Stimulated activated CD4-positive, alpha-beta T cell treated with anti-CD3 and anti-CD28 coated beads, Interleukin-2, amount 100 ng/mL, for 48 hours (primary cell): Measurements from ENCODE around the gene TEX48.
A peak's percentile ranks its signal among the peaks of the same experiment; 100 is the strongest.

ENCODE experiments used
- DNase-seq, 2 donors: peaks; one replicate each; pipeline ENCODE4 v3.0.0-alpha.2; 2020

TEX48 gene, protein sequence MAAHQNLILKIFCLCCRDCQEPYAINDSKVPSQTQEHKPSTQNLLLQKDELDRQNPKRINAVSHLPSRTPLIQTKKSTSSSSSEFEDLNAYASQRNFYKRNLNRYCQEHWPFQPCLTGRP

DNA sequence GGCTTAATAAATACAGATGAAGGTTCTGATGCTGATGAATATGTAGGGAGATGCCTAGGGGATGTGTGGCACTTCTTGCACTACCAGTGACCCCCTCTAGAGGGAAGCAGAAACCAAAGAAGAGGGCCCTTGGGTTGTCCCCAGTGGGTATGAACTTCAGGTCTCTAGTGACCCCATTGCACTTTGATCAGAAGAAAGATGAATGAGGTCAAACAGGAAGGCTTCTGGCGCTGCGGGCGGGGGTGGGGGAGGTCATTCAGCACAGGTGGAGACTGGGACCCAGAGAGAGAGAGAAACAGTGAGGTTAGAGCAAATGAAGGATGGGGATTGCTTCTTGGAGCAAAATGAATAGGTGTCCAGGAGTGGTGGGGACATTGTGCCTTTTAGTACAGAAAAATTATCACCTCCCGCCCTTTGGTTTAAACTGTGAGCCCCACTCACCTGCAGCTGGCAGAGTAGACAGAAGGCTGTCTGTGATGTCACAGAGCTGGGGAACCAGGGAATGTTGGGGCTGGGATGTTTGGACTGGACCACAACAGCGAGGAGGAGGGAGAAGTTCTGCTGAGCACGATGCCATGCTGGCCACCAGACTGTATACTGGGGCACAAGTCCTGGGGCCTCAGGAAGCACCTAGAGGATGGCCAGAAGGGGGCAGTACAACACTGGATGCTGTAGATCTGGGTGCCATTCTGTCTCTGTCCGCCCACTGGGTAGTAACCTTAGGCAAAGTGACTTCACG, at the start of gene TEX48:
TEX48 (minus strand) TSS at position 599 of the 739 bp plus-strand sequence. CDS start 10,469 bp downstream, outside the sequence.
- DNase-seq: peak; percentile 86

DNA sequence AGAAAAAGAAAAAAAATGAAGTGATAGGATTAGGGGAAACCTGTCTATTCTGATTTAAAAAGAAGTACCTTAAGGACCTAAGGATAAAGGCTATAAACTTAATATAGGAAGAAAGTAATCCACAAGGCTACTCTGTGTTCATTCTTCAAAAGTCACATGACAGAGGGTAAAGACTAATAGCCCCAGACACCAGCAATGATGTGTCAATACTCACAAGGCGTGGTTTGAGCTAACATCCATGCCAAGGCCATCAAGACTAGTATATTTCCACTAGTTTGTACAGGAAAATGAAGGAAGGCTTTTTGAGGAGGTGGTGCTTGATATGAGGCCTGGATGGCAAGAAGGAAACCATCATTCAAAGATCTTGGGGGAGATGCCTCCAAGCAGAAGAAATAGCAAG, 49.7 kb upstream of the TEX48 start:
- no peak for DNase-seq

DNA sequence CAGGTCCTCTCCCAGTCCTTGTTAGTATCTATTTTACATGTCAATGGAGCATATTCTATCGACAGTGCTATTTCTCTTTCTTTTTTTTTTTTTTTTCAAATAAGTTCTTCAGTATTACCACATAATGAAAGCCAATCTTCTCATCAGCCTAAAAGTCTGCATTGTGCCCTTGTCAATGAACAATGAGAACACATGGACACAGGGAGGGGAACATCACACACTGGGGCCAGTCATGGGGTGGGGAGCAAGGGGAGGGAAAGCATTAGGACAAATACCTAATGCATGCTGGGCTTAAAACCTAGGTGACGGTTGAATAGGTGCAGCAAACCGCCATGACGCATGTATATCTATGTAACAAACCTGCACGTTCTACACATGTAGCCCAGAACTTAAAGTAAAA, 47.7 kb upstream of the TEX48 start:
- no peak for DNase-seq

DNA sequence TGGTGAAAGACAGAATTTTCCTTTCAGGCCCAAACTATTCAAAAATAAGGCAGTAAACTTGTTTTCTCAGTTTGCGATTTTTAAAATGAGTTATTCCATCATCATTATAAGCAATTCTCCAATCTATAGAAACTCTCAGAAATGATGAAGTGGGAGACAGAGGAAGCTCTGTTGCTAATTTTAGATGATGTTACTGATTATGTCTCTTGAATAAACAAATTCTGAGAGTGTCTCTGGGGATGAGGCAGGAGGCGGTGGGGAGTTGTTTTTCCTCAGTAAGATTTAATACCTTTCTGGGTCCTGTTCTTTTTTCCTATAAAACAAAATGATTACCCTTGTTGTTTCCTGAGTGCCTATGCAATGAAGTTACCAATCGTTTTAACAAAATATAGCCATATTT, 43.9 kb upstream of the TEX48 start:
- no peak for DNase-seq

DNA sequence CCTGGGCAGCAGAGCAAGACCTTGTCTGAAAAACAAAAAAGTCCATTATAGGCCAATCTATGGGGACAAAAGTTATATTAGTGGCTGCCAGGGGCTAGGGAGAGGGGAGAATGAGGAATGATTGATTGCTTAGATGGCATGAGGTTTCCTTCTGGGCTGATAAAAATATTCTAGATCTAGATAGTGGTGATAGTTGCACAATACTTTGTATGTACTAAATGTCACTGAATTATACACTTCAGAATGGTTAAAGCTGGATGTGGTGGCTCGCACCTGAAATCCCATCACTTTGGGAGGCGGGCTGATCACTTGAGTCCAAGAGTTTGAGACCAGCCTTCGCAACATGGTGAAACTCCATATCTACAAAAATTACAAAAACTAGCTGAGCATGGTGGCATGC, 42.8 kb upstream of the TEX48 start:
- no peak for DNase-seq

DNA sequence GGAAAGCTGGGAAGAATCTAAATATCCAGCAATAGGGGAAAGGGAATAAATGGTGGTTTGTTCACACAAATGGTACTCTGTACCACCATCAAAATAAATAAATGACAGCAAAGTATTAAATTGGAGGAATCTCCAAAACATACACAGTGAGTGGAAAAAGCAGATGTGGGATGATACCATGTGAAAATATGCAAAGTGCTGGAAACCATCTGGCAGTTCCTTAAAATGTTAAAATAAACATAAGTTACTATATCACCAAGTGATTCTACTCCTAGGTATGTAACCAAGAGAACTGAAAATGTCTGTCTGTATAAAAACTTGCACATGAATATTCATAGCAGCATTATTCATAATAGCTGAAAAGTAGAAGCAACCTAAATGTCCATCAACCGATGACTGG, 41.9 kb upstream of the TEX48 start:
- no peak for DNase-seq

DNA sequence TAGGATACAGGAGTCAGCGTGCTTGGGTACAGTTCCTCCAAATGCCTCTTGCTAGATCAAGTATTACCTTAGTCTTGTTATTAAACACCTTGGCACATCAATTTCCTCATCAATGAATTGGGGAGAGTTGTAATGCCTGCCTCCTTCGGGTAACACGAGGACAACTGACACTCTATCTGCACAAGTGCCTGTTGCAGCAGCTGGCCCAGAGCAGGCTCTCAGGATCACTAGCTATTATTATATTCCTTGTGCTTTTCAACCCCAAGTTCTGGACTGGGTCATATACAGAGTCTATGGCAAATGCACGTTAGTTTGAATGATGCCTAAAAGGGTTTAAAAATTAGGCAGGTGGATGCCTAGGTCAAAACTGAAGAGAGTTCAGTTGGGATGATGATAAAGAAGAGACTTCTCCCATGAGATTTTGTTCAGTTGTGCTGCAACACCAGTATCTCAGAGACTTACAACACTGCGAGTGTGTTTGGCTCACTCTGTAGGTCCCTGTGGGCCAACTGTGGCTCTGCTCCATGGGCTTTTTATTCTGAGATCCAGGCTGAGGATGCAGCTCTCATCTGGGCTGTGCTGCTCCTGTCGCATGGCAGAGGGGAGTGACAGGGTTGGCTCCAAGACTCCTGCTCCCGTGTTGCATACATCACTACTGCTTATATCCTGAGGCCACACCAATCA, 41.1 kb upstream of the TEX48 start:
- no peak for DNase-seq

DNA sequence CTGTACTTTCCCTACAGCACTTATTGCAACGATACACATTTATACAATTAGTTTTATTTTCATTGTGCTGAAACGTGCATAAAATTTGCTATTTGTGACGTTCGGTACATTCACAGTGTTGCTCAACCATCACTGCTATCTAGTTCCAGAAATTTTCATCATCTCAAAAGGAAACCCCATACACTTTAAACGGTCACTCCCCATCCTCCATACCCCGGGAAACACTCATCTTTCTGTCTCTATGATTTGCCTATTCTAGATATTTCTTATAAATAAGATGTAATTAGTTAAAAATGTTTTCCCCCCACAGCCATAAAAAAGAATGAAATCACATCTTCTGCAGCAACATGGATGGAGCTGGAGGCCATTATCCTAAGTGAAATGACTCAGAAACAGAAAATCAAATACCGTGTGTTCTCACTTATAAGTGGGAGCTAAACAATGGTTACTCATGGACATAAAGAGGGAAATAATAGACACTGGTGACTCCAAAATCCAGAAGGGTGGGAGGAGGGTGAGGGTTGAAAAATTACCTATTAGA, 40.2 kb upstream of the TEX48 start:
- no peak for DNase-seq

DNA sequence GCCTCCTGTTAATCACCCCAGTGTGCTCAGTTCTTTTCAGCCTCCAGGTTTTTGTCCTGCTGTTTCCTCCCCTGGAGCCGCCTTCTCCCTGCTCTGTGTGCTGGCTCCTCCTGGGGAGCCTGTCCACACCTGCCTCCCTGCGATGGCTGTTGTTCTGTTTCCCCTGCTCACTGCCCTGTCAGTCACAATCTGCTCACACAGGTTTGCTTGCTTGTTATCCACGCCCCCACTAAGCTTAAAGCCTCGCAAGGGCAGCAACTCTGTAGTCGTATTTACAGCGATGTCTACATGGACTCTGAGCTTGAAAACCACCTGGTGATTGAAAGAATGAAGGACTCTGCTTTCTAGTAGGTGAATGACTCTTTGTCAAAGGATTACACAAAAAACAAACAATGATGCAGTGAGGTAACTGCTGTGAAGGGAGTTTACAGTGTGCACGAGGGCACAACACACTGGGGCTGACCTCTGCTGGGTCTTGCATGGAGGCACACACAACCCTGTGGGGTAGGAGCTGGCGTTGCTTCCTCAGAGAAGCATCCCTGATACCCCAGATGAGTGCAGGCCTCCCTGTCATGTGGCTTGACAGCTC, 39.6 kb upstream of the TEX48 start:
- no peak for DNase-seq

DNA sequence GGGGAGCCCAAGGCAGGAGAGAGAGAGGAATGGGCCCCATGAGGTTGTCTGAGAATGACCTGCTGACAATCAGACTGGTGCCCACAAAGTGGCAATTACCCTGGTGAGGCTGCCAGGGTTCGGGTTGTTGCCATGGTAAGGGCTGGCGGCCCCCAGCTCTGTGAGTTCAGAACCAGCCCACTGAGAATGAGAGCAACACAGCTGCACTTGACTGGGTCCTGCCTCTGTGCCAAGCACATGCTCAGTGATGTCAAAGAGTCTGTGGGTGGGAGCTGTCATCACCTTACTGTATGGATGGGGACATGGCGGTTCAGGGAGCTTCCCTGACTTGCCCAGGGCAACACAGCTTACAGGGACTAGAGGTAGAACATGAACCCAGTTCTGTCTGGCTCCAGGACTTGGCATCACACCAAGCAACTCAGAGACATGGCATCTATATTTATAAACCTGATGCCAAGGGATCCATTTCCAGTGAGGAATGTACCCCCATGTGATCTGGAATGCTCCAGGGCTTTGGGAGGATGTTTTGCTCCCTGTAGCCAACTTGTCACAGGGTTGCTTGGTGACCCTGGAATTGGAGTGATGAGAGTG, 38.2 kb upstream of the TEX48 start:
- no peak for DNase-seq

DNA sequence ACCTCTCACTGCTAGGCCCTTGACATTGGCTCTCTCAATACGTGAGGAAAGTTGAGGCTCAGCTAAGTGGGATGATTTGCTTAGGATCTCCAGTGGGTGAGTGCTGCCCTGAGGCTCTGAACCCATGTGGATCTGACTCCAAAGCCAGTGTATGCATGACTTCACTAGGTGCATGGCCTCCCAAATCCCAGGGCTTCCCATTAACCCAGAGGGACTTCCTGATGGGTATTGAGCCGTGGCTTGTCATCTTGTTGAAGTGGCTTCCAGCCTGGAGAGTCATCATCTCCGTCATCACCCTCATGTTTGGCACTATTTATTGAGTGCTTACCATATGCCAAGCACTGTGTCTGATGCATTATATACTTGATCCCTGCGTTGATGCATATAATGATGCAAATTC, 37.3 kb upstream of the TEX48 start:
- no peak for DNase-seq

DNA sequence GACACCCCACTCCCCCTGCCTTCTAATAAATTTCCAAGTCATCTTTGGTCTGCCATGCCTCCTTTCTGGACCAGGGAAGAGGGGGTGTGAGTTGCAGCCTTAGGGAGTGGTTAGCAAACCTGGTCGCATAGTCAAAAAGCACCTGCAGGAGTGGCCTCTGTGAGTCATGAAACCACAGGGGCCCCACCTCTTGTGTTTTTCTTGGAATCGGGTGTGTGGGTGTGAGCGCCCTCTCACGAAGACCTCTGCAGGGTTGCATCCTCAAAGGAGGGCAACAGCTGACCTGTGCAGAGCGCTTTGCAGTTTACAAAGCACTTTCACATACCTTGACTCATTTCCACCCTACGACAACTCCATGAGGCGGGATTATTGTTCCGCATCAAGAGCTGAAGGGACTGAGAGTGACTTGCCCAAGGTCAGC, 36.8 kb upstream of the TEX48 start:
- DNase-seq: peak; percentile 80 to 83

DNA sequence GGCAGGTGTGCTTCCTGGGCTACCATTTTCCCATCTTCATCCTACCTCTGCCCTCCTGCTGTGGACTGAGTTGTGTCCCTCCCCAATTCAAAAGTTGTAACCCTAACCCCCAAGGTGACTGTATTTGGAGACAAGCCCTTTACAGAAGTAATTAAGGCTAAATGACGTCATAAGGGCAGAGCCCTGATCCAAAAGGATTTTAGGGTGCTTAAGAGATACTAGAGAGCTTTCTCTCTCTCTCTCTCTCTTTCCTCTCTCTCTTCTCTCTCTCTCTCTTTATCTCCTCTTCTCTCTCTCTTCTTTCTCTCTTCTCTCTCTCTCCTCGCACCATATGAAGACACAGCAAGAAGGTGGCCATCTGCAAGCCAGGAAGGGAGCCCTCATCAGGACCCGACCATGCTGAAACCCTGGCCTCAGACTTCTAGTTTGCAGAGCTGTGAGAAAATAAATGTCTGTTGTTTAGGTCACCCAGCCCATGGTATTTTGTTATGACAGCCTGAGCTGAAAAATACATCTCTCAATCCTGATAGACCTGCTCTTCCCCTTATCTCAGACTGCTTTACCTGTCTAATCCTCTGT, 36.0 kb upstream of the TEX48 start:
- DNase-seq: no peak

DNA sequence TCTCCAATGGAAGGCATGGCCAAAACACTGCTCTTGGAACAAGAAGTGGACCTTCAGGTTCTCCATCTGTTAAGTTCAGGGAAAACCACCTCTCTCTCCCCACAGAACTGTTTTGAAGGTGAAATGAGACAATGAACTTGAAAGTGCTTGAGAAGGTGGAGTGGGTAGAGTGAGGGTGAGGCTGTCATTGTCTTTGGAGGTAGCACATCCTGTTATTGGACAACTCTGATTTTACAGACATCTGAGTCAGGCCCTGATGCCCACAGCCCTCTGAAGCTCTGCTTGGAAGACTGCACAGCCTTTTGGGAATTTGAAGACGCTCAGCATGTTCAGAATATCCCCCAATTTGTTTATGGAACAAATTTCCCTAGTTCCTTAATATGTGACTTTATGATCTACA, 27.6 kb upstream of the TEX48 start:
- no peak for DNase-seq

DNA sequence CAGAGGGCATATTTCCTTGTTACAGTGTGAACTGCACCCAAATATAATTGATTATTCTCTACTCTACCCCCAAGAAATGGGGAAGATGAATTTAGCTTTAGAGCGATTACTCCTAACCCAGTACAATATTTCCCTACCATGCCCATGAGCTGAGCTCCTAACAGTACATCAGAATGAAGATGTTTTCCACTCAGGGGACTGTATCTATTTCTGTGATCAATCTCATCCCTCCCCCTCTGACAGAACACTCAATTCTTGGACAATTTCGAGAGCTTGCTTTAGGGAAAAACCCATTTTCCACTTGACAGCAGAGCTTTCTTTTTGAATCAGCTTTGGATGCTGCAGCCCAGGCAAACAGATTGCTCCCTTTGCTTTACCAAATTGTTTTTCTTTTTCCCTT, 24.7 kb upstream of the TEX48 start:
- DNase-seq: no peak

DNA sequence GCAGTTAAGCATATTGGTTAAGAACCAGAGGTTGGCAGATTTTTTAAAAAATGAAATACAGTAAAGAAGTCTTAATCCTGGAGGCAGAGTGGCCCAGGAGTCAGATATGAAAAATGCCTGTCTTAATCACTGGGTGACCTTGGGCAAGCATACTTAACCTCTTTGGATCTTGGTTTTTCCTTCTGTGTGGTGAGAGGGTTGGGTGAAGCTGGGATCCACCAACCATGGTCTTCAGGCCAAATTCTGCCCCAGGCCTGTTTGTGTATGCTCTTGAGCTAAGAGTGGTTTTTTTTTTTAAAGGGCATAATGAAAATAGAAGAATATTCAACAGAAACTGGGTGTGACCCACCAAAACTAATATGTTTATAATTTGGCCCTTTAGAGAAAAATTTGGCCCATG, 20.0 kb upstream of the TEX48 start:
- DNase-seq: no peak

DNA sequence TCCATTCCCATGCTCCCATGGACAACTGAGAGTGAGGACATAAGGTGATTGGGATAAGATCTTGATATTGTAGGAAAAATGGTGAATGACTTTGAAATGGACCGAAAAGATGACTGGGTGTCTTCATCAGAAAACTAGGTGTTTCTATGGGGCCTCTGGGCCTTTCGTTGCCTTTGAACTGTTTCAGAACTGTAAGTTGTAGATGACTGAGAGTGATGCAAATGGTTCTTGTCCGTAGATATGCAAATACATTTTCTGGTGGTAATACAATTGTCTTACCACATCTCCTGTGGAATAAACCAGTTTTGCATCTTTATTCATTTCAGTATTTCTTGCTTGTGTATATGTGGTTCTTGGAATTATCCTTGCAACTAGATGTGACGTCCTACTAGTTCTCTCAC, 16.0 kb upstream of the TEX48 start:
- no peak for DNase-seq

DNA sequence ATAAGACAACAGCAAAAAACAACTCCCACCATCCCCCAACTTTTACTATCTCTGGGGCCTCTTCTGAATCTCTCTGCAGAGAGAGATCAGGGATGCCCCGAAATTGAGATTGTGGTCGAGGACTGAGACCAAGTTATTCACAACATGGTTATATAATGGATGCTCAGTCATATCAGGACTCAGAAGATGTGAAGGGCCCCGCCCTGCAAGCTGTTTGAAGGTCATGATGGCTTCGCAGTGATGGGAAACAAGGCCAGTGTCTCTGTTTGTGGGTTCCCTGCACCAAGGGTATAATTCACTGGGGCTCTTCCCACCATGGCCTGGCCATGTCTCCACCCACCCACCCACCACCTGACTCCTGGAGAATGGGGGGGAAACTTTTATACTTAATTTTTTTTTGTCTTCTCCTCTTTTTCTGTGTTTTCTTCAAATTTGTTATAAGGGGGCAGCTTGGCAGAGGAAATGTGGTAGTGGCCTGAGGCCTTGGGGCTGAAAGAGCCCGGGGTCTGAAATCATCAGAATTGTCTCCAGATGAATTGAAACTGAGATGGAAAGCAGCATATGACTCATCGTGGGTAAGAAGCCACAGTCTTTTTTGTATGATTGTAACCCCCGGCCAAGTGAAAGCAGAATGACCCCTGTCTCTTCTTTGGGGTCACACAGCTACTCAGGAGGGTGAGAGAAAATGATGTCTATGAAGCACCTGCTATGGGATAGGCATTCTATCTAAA, 15.0 kb upstream of the TEX48 start:
- peak; percentile 55 to 60 for DNase-seq

DNA sequence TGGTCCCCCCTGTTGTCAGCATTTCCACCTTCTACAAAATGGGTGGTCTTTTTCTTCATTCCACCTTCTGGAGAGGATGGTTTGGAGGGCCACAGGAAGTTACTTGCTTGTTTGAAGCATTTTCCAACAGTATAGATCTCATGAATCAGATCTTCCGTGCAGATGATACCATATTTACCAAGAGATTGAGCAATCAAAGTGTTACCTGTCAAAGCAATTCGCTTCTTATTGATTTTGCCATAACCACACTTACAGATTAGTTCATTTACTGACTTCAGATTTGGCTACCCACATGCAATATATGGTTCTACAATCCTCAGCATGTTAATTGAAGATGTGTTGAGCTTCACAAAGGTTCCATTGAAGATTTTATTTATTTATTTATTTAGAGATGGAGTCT, 14.0 kb upstream of the TEX48 start:
- no peak for DNase-seq

DNA sequence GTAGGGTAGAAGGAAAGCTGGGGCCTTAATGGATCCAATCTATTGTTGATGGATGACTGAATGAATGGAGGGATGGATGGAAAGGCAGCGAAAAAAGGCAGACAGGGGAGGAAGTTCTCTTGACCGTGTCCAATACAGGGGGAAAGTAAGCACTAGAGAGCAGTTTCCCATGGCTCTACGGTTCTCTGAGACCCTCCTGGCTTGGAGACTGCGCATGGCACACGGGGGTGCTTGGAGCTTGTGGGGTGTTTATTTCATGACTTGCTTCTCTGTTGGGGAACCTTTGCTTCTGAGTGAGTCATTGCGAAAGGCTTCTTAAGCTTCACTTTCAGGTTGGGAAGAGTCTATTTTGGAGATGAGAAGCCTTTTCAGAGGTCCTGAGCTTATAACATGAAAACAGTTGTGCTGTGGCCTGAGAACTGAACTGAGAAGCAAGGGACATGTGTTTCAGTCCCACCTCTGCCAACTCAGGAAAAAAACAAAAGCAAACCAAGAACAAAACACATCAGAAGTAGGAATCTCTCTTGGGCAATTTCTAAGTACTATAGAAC, 12.8 kb upstream of the TEX48 start:
- DNase-seq: no peak

DNA sequence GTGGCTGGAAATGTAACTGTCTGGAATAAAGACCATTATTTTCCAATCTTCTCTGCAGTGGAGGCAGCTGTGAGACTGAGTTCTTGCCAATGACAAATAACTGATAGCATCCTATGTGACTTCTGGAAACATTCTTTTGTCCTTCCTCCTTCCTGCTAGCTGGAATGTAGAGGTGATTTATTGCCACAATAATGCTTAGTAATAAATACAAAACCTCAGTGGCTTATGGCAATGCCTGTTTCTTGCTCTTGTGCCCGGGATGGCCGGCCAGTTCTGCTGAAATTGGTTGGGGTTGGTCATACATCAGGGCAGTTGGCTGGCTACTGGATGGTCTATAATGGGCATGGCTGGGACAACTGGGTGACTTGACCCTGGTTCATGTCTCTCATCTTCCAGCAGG, 12.2 kb upstream of the TEX48 start:
- DNase-seq: no peak
